ENCODE data around the gene RARB.

GRCh38 chr3:25476639-25477038 is 48.6 kb downstream of the RARB start:
- no peak for TF ChIP-seq CTCF (conservative IDR thresholded peaks at IDR 0.05)
- no peak for TF ChIP-seq ZFX (IDR thresholded peaks at IDR 0.05)
